DOHH2 (cell line): ENCODE data around the gene MUC6.

Experiments used
- H3F3A ChIP-seq: fragments of 200-600 bp; sonication (generic), shearing (Covaris generic); 2 replicates; pipeline ENCODE4 v1.6.0; 2016; ENCODE audit warnings: antibody characterized with exemption, mild to moderate bottlenecking; ENCODE audit not compliant: control insufficient read depth, insufficient read depth
- H3K27ac ChIP-seq: fragments of 200-600 bp; sonication (generic); 2 replicates; pipeline ENCODE4 v1.5.1; 2014; ENCODE audit warnings: low read depth, mild to moderate bottlenecking, low read length, moderate library complexity
- H3K27me3 ChIP-seq: fragments of 200-600 bp; sonication (generic); 2 replicates; pipeline ENCODE4 v1.6.1; 2014; ENCODE audit warnings: mild to moderate bottlenecking, low read length, mixed read lengths; ENCODE audit not compliant: control insufficient read depth
- H3K36me3 ChIP-seq: fragments of 200-600 bp; sonication (generic); 2 replicates; pipeline ENCODE4 v1.6.1; 2014; ENCODE audit warnings: mild to moderate bottlenecking, low read length, moderate library complexity, mixed read lengths; ENCODE audit not compliant: control insufficient read depth
- H3K4me1 ChIP-seq: fragments of 200-600 bp; sonication (generic); 2 replicates; pipeline ENCODE4 v1.6.1; 2014; ENCODE audit warnings: mild to moderate bottlenecking, low read length, mixed read lengths; ENCODE audit not compliant: control insufficient read depth
- H3K4me2 ChIP-seq: fragments of 200-600 bp; sonication (generic); 2 replicates; pipeline ENCODE4 v1.6.0; 2014; ENCODE audit warnings: mild to moderate bottlenecking, low read length, moderate library complexity
- H3K4me3 ChIP-seq: fragments of 200-600 bp; sonication (generic); 2 replicates; pipeline ENCODE4 v1.5.1; 2014; ENCODE audit warnings: mild to moderate bottlenecking, low read length, mixed read lengths
- H3K79me2 ChIP-seq: fragments of 200-600 bp; sonication (generic); 2 replicates; pipeline ENCODE4 v1.6.1; 2014; ENCODE audit warnings: mild to moderate bottlenecking, low read length, mixed read lengths; ENCODE audit not compliant: control insufficient read depth
- H3K9me2 ChIP-seq: fragments of 200-600 bp; sonication (generic); replicated peaks from 2 replicates; pipeline ENCODE4 v1.6.1; 2014; ENCODE audit warnings: mild to moderate bottlenecking, low read length, mixed read lengths; ENCODE audit not compliant: control insufficient read depth
- H3K9me3 ChIP-seq: fragments of 200-600 bp; sonication (generic); 2 replicates; pipeline ENCODE4 v1.6.1; 2014; ENCODE audit warnings: antibody characterized with exemption, low read length, mixed read lengths; ENCODE audit not compliant: control insufficient read depth, insufficient read depth
- H4K20me1 ChIP-seq: fragments of 200-600 bp; sonication (generic); 2 replicates; pipeline ENCODE4 v1.6.0; 2014; ENCODE audit warnings: low read depth, mild to moderate bottlenecking, antibody characterized with exemption, low read length, moderate library complexity; ENCODE audit not compliant: control insufficient read depth, insufficient read depth
- CTCF ChIP-seq: fragments of 200-600 bp; sonication (generic); IDR thresholded peaks from one replicate; pipeline ENCODE4 v1.5.1; 2014; ENCODE audit warnings: antibody characterized with exemption, mild to moderate bottlenecking, low read depth, low read length; ENCODE audit not compliant: poor library complexity, severe bottlenecking
- EZH2phosphoT487 ChIP-seq: fragments of 200-600 bp; sonication (generic); IDR thresholded peaks from 2 replicates; pipeline ENCODE4 v1.6.1; 2017; ENCODE audit warnings: borderline replicate concordance, mild to moderate bottlenecking, antibody characterized with exemption, low read length, moderate library complexity, mixed read lengths

Gene MUC6

GRCh38 chr11:1022908-1023810, 13.4 kb downstream of the MUC6 start:
- H3K4me1 ChIP-seq = no peaks in the 10 kb centered on the region
- H3K9me2 ChIP-seq = no peaks in the 10 kb centered on the region
- no peaks in the 10 kb centered on the region for H3K36me3 ChIP-seq
- H4K20me1 ChIP-seq = no peaks in the 10 kb centered on the region
- no peak overlapping the region for H3K4me2 ChIP-seq
- no peak for TF ChIP-seq EZH2phosphoT487
- TF ChIP-seq CTCF = no peak
- H3K27me3 ChIP-seq = no peaks in the 10 kb centered on the region
- no peak overlapping the region for H3K27ac ChIP-seq
- no peaks in the 10 kb centered on the region for H3F3A ChIP-seq
- no peaks in the 10 kb centered on the region for H3K79me2 ChIP-seq
- no peaks in the 10 kb centered on the region for H3K9me3 ChIP-seq
- H3K4me3 ChIP-seq = no peak overlapping the region

DNA sequence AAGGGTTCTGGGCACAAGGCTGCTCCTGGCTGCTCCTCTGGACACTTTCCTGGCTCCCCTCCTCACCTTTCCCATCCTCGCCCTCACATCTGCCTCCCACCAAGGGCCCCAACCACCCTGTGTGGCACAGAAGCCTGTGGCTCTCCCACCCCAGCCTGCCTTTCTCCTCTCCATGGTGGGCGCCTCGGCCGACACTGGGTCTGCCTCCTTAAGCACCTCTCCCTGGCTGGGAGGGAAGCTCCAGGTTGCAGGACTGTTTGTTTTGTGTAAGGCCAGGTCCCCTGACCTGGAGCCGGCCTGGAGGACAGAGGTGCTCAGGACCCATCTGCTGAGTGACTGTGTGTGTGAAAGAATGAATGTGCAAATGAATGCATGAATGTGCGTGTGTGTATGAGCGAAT, 14.1 kb downstream of the MUC6 start:
- H3K9me3 ChIP-seq = no peaks in the 10 kb centered on the region
- H3F3A ChIP-seq = no peaks in the 10 kb centered on the region
- no peaks in the 10 kb centered on the region for H3K79me2 ChIP-seq
- no peaks in the 10 kb centered on the region for H3K9me2 ChIP-seq
- no peaks in the 10 kb centered on the region for H3K27me3 ChIP-seq
- no peak for TF ChIP-seq EZH2phosphoT487
- TF ChIP-seq CTCF = no peak
- no peaks in the 10 kb centered on the region for H4K20me1 ChIP-seq
- H3K4me1 ChIP-seq = no peaks in the 10 kb centered on the region
- no peak overlapping the region for H3K4me2 ChIP-seq
- no peak overlapping the region for H3K27ac ChIP-seq
- H3K36me3 ChIP-seq = no peaks in the 10 kb centered on the region
- no peak overlapping the region for H3K4me3 ChIP-seq

GRCh38 chr11:1020211-1020905, 16.2 kb downstream of the MUC6 start:
- TF ChIP-seq EZH2phosphoT487 (no peak), CTCF (no peak)
- Histone ChIP-seq H3K4me2 (no peak overlapping the region), H3K79me2 (no peaks in the 10 kb centered on the region), H4K20me1 (no peaks in the 10 kb centered on the region), H3K4me3 (no peak overlapping the region), H3F3A (no peaks in the 10 kb centered on the region), H3K9me2 (no peaks in the 10 kb centered on the region), H3K4me1 (no peaks in the 10 kb centered on the region), H3K36me3 (no peaks in the 10 kb centered on the region), H3K27me3 (no peaks in the 10 kb centered on the region), H3K9me3 (no peaks in the 10 kb centered on the region), H3K27ac (no peak overlapping the region)
